Left lobe of liver (tissue), 2 donors: ENCODE data around the gene SOWAHA. TPM values are rescaled to one million over a fixed set of nuclear protein-coding genes. Genes with fewer than 3 reads are reported as not detected.

Experiments
- ATAC-seq: fragments of 200-7000 bp; cut with Tn5 transposase; one replicate; pipeline ENCODE4 v1.9.1; 2020; ENCODE audit warnings: mild to moderate bottlenecking, moderate library complexity
- DNase-seq: peaks from one replicate; pipeline ENCODE4 v3.0.0-alpha.2; 2020; ENCODE audit warnings: low spot score
- total RNA-seq: library from RNA; stranded (reverse); gene quantifications from one replicate; pipeline ENCODE4 v1.2.1, GENCODE V29; 2021
- donor health status: DM: no; HTN: no; CAD: no; lungs with moderate emphysema.
- donor health status: DM: no; HTN: yes; CAD: no.

Gene SOWAHA
- total RNA-seq, 1 donor from 2014 or later = 1.7 TPM

- ATAC-seq (no peak), DNase-seq (no peak)
Observed at GRCh38 chr5:132848270-132848669, 35.2 kb downstream of the SOWAHA start.

GRCh38 chr5:132849347-132849746 is 36.2 kb downstream of the SOWAHA start:
- DNase-seq (no peak), ATAC-seq (peak; percentile 37)

GRCh38 chr5:132850066-132850465 is 37.0 kb downstream of the SOWAHA start:
- ATAC-seq = no peak
- peak; percentile 26 for DNase-seq

- DNase-seq (peak; percentile 54), ATAC-seq (peak; percentile 93)
Observed at GRCh38 chr5:132853323-132853722, 40.2 kb downstream of the SOWAHA start.

- peak; percentile 5 for ATAC-seq
- DNase-seq = no peak
Observed at GRCh38 chr5:132853790-132854189, 40.7 kb downstream of the SOWAHA start.

- peak; percentile 20 for ATAC-seq
Observed at GRCh38 chr5:132854301-132854700, 41.2 kb downstream of the SOWAHA start.

GRCh38 chr5:132854992-132855391 is 41.9 kb downstream of the SOWAHA start:
- DNase-seq = peak; percentile 44
- peak; percentile 38 for ATAC-seq

More at GRCh38 chr5:132854301-132854700, 41.2 kb downstream of the SOWAHA start:
- DNase-seq = no peak

- no peak for ATAC-seq
- peak; percentile 16 for DNase-seq
Observed at GRCh38 chr5:132856011-132856410, 42.9 kb downstream of the SOWAHA start.

- no peak for ATAC-seq
- no peak for DNase-seq
Observed at GRCh38 chr5:132859889-132860437, 46.9 kb downstream of the SOWAHA start.

- DNase-seq (no peak), ATAC-seq (no peak)
Observed at GRCh38 chr5:132860742-132861141, 47.6 kb downstream of the SOWAHA start.

- ATAC-seq = no peak
- no peak for DNase-seq
Observed at GRCh38 chr5:132865668-132866341, 52.7 kb downstream of the SOWAHA start.

Other genes with a start within 250 kb of the SOWAHA start
- gene IL13, start 155.1 kb upstream of the SOWAHA start, total RNA-seq = not detected
- gene IL4, start 139.3 kb upstream of the SOWAHA start, total RNA-seq = not detected
- 1.5 TPM for gene KIF3A, start 75.8 kb upstream of the SOWAHA start, total RNA-seq
- gene CCNI2, start 65.9 kb upstream of the SOWAHA start, total RNA-seq = not detected
- gene SEPTIN8, start 36.1 kb upstream of the SOWAHA start, total RNA-seq = 12.2 TPM
- 41.3 TPM for gene SHROOM1, start 17.3 kb downstream of the SOWAHA start, total RNA-seq
- 0.15 TPM for gene GDF9, start 53.2 kb downstream of the SOWAHA start, total RNA-seq
- gene UQCRQ, start 53.3 kb downstream of the SOWAHA start, total RNA-seq = 727 TPM
- 168 TPM for gene LEAP2, start 60.4 kb downstream of the SOWAHA start, total RNA-seq
- 17.4 TPM for gene AFF4, start 150.3 kb downstream of the SOWAHA start, total RNA-seq
- 8.3 TPM for gene ZCCHC10, start 213.2 kb downstream of the SOWAHA start, total RNA-seq
- 30.8 TPM for gene HSPA4, start 238.7 kb downstream of the SOWAHA start, total RNA-seq